GM18502 (cell line): Measurements from ENCODE around the gene KCNQ5.

Experiments
- ATAC-seq: cut with Tn5 transposase; IDR thresholded peaks from one replicate; pipeline ENCODE4 v1.9.1; 2021; ENCODE audit warnings: mild to moderate bottlenecking; ENCODE audit not compliant: unreplicated experiment, poor library complexity

KCNQ5 gene

GRCh38 chr6:72636786-72637185, 14.9 kb downstream of the KCNQ5 start:
- no peak for ATAC-seq

GRCh38 chr6:72639920-72640614, 18.2 kb downstream of the KCNQ5 start:
- ATAC-seq, result no peak

GRCh38 chr6:72640615-72640930, 18.7 kb downstream of the KCNQ5 start:
- no peak for ATAC-seq

- peak; percentile 63 for ATAC-seq
Observed at GRCh38 chr6:72642435-72642834, 20.6 kb downstream of the KCNQ5 start.

GRCh38 chr6:72643214-72643613, 21.4 kb downstream of the KCNQ5 start:
- ATAC-seq, result no peak

GRCh38 chr6:72646604-72647485, 25.0 kb downstream of the KCNQ5 start:
- ATAC-seq, result no peak

- ATAC-seq, result no peak
Observed at GRCh38 chr6:72647489-72647888, 25.6 kb downstream of the KCNQ5 start.

- ATAC-seq, result peak; percentile 73
Observed at GRCh38 chr6:72649032-72649984, 27.4 kb downstream of the KCNQ5 start.

- no peak for ATAC-seq
Observed at GRCh38 chr6:72650081-72650745, 28.3 kb downstream of the KCNQ5 start.

GRCh38 chr6:72651174-72651573, 29.3 kb downstream of the KCNQ5 start:
- no peak for ATAC-seq

GRCh38 chr6:72651967-72652956, 30.4 kb downstream of the KCNQ5 start:
- no peak for ATAC-seq

GRCh38 chr6:72653026-72653425, 31.2 kb downstream of the KCNQ5 start:
- ATAC-seq, result no peak

- ATAC-seq, result peak; percentile 75
Observed at GRCh38 chr6:72654071-72654621, 32.3 kb downstream of the KCNQ5 start.

- ATAC-seq, result no peak
Observed at GRCh38 chr6:72657407-72658197, 35.7 kb downstream of the KCNQ5 start.

GRCh38 chr6:72659754-72660153, 37.9 kb downstream of the KCNQ5 start:
- ATAC-seq, result no peak

- ATAC-seq, result no peak
Observed at GRCh38 chr6:72661411-72661810, 39.5 kb downstream of the KCNQ5 start.

- ATAC-seq, result no peak
Observed at GRCh38 chr6:72665599-72665998, 43.7 kb downstream of the KCNQ5 start.

GRCh38 chr6:72669324-72669723, 47.5 kb downstream of the KCNQ5 start:
- ATAC-seq, result no peak
